ENCODE measurements around the gene YTHDF1. TPM values are rescaled to one million over a fixed set of nuclear protein-coding genes. Genes with fewer than 3 reads are reported as not detected.

YTHDF1 gene
- total RNA-seq, 6 donors from 2014 or later, result 29.3 to 42.1 (median 31.6) TPM

- Histone ChIP-seq H3K4me3 (no peak overlapping the region), H3K27ac (no peak overlapping the region), H3K36me3 (peaks cover 0 to 7% (median 0%) of the 10 kb centered on the region in 4 donors), H3K27me3 (no peaks in the 10 kb centered on the region), H3K4me1 (peaks cover 11 to 20% (median 19%) of the 10 kb centered on the region in 4 donors), H3K9me3 (no peaks in the 10 kb centered on the region)
- no peak for DNase-seq
- TF ChIP-seq EP300 (IDR thresholded peaks at IDR 0.05) (no peak), POLR2AphosphoS5 (IDR thresholded peaks at IDR 0.05) (no peak)
- no peak for ATAC-seq (ENCODE audit: low FRiP score in 2 of 2)
- 78 to 87% methylated on average over 6 to 13 of the region's 13 CpGs for WGBS, 2 donors
Observed at GRCh38 chr20:63218701-63219446, 2.9 kb upstream of the YTHDF1 start.

- no peak overlapping the region for H3K4me3 ChIP-seq
- peaks cover 0 to 17% (median 9%) of the 10 kb centered on the region in 4 donors for H3K36me3 ChIP-seq
- no peak for ATAC-seq (ENCODE audit: low FRiP score in 2 of 2)
- 78 to 85% methylated on average over 4 to 7 of the region's 7 CpGs for WGBS, 2 donors
- TF ChIP-seq, protein P1, sequence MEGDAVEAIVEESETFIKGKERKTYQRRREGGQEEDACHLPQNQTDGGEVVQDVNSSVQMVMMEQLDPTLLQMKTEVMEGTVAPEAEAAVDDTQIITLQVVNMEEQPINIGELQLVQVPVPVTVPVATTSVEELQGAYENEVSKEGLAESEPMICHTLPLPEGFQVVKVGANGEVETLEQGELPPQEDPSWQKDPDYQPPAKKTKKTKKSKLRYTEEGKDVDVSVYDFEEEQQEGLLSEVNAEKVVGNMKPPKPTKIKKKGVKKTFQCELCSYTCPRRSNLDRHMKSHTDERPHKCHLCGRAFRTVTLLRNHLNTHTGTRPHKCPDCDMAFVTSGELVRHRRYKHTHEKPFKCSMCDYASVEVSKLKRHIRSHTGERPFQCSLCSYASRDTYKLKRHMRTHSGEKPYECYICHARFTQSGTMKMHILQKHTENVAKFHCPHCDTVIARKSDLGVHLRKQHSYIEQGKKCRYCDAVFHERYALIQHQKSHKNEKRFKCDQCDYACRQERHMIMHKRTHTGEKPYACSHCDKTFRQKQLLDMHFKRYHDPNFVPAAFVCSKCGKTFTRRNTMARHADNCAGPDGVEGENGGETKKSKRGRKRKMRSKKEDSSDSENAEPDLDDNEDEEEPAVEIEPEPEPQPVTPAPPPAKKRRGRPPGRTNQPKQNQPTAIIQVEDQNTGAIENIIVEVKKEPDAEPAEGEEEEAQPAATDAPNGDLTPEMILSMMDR (IDR thresholded peaks at IDR 0.05), result no peak
- no peak for TF ChIP-seq POLR2A (IDR thresholded peaks at IDR 0.05)
- TF ChIP-seq POLR2AphosphoS5 (IDR thresholded peaks at IDR 0.05), result no peak
- TF ChIP-seq EP300 (IDR thresholded peaks at IDR 0.05), result no peak
- peaks cover 17 to 30% (median 27%) of the 10 kb centered on the region in 4 donors for H3K4me1 ChIP-seq
- H3K27me3 ChIP-seq, result no peaks in the 10 kb centered on the region
- DNase-seq, result no peak
- H3K9me3 ChIP-seq, result no peaks in the 10 kb centered on the region
- H3K27ac ChIP-seq, result no peak overlapping the region
Observed at GRCh38 chr20:63217706-63218105, 1.8 kb upstream of the YTHDF1 start.

DNA sequence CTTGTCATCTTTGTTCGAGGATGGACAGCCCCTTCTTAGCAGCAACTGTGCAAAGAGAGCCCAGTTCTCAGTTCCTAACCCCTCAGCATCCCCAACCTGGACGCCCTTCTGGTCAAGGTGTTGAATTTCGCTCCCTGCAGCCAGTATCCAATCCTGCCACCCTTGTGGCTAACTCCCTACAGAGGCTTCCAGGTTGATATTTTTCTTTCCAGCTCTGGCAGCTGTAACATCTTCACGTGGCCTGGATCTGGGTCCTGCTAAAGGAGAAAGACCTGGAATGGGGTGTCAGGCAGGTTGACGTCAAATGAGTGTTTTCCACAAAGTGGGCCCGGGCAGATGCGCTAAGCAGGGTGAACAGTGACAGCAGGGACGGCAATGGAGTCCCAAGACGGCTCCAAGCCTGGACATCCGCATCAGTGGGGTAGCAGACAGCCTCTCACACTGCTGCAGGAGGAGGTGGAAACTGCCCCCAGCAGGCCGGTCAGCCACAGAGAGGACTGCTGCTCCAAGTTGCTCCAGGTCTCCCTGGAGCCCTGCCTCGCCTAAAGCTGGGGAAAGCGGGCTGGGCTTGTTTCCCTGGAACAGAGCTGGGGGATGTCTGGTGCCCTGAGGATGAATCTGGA, 1.0 kb upstream of the YTHDF1 start:
- 83 to 85% methylated on average over 9 to 13 of the region's 13 CpGs for WGBS, 2 donors
- Histone ChIP-seq H3K9me3 (no peaks in the 10 kb centered on the region), H3K36me3 (peaks cover 0 to 24% (median 15%) of the 10 kb centered on the region in 4 donors), H3K4me1 (peaks cover 25 to 38% (median 32%) of the 10 kb centered on the region in 4 donors), H3K27ac (peak overlapping the region; percentile 86 to 93 (median 90)), H3K4me3 (peak overlapping the region in 3 of 4 donors; percentile 94 to 100 (median 98)), H3K27me3 (no peaks in the 10 kb centered on the region)
- no peak for ATAC-seq (ENCODE audit: low FRiP score in 2 of 2)
- TF ChIP-seq, protein P1 (IDR thresholded peaks at IDR 0.05), result no peak
- no peak for TF ChIP-seq POLR2AphosphoS5 (IDR thresholded peaks at IDR 0.05)
- no peak for TF ChIP-seq POLR2A (IDR thresholded peaks at IDR 0.05)
- TF ChIP-seq EP300 (IDR thresholded peaks at IDR 0.05), result no peak
- DNase-seq, result no peak

- no peaks in the 10 kb centered on the region for H3K27me3 ChIP-seq
- H3K36me3 ChIP-seq, result peaks cover 4 to 40% (median 22%) of the 10 kb centered on the region in 4 donors
- H3K4me1 ChIP-seq, result peaks cover 29 to 50% (median 37%) of the 10 kb centered on the region in 4 donors
- peak overlapping the region; percentile 65 to 93 (median 88) for H3K27ac ChIP-seq
- H3K9me3 ChIP-seq, result no peaks in the 10 kb centered on the region
- peak overlapping the region; percentile 92 to 100 (median 96) for H3K4me3 ChIP-seq
- ATAC-seq (ENCODE audit: low FRiP score in 2 of 2) (peak in 1 of 2 donors; percentile 1), DNase-seq (peak in 1 of 2 donors; percentile 33)
- TF ChIP-seq POLR2A (IDR thresholded peaks at IDR 0.05) (no peak), POLR2AphosphoS5 (IDR thresholded peaks at IDR 0.05) (no peak), EP300 (IDR thresholded peaks at IDR 0.05) (no peak)
- TF ChIP-seq, protein P1 (IDR thresholded peaks at IDR 0.05), result peak in 3 of 6 experiments; percentile 17 to 45 (median 22)
- 3 to 4% methylated on average over 32 to 44 of the region's 81 CpGs for WGBS, 2 donors
Observed at GRCh38 chr20:63215101-63216040, 560 bp downstream of the YTHDF1 start.

All from upper lobe of left lung (tissue), 6 donors.